Muscle of back (tissue), 11 donors: ENCODE data around the gene ZMYM3. TPM values are rescaled to one million over a fixed set of nuclear protein-coding genes. Genes with fewer than 3 reads are reported as not detected.

ENCODE experiments used
- DNase-seq, 3 donors: peaks; one replicate each; pipeline versions ENCODE4 v3.0.0 to v3.0.0-alpha.2; 2013
- polyA plus RNA-seq, 10 donors: library from polyadenylated mRNA; unstranded; fragments of 120-200 nt; gene quantifications; one replicate each; pipeline ENCODE4 v1.2.1, GENCODE V29; 2013; ENCODE audit not compliant: insufficient read length in 10 of 10

Gene ZMYM3
- polyA plus RNA-seq, 10 donors = 17.5 to 25.9 (median 20.3) TPM

GRCh38 chrX:71214604-71215337, 39.2 kb downstream of the ZMYM3 start:
- no peak for DNase-seq

GRCh38 chrX:71214152-71214551, 39.8 kb downstream of the ZMYM3 start:
- no peak for DNase-seq

- DNase-seq = no peak
Measured at GRCh38 chrX:71212536-71212935, 41.4 kb downstream of the ZMYM3 start.

GRCh38 chrX:71210816-71211215, 43.1 kb downstream of the ZMYM3 start:
- DNase-seq = peak in 1 of 3 donors; percentile 15

GRCh38 chrX:71199252-71200008, 54.5 kb downstream of the ZMYM3 start:
- no peak for DNase-seq

GRCh38 chrX:71198066-71198465, 55.9 kb downstream of the ZMYM3 start:
- no peak for DNase-seq

GRCh38 chrX:71195964-71196649, 57.8 kb downstream of the ZMYM3 start:
- no peak for DNase-seq

GRCh38 chrX:71191248-71191647, 62.7 kb downstream of the ZMYM3 start:
- no peak for DNase-seq

Other genes with a start within 250 kb of the ZMYM3 start
- 10 to 100 TPM; 40.1 to 53.7 (median 46.7) TPM for gene SNX12, start 185.8 kb downstream of the ZMYM3 start, polyA plus RNA-seq
- gene FOXO4, start 158.3 kb downstream of the ZMYM3 start, polyA plus RNA-seq = 10 to 100 TPM; 23.3 to 33.1 (median 26.4) TPM
- 1 to 10 TPM in 4 of 10 donors, under 1 TPM in 2, not detected in 4; 0.52 to 2.0 (median 1.1) TPM for gene CXorf65, start 147.4 kb downstream of the ZMYM3 start, polyA plus RNA-seq
- gene IL2RG, start 142.6 kb downstream of the ZMYM3 start, polyA plus RNA-seq = 10 to 100 TPM in 1 of 10 donors, 1 to 10 TPM in 8, under 1 TPM in 1; 0.99 to 18.0 (median 2.5) TPM
- gene MED12, start 135.5 kb downstream of the ZMYM3 start, polyA plus RNA-seq = 10 to 100 TPM; 33.2 to 48.9 (median 39.3) TPM
- 1 to 10 TPM; 2.6 to 4.9 (median 3.4) TPM for gene NLGN3, start 109.3 kb downstream of the ZMYM3 start, polyA plus RNA-seq
- under 1 TPM in 2 of 10 donors, not detected in 8; 0.36 to 0.61 TPM for gene GJB1, start 30.9 kb downstream of the ZMYM3 start, polyA plus RNA-seq
- 100 to 1,000 TPM; 280 to 387 (median 316) TPM for gene NONO, start 29.5 kb upstream of the ZMYM3 start, polyA plus RNA-seq
- 100 to 1,000 TPM in 7 of 10 donors, 10 to 100 TPM in 3; 75.0 to 135 (median 115) TPM for gene ITGB1BP2, start 47.6 kb upstream of the ZMYM3 start, polyA plus RNA-seq
- 10 to 100 TPM; 16.8 to 35.7 (median 27.2) TPM for gene TAF1, start 112.2 kb upstream of the ZMYM3 start, polyA plus RNA-seq